CD4-positive, alpha-beta T cell treated with Interleukin-4 for 4 hours (primary cell): ENCODE results near the gene ANKRD13C.
"Not testable (repeated sequence)": the region's sequence is repeated elsewhere in the genome, so short reads cannot be mapped to it uniquely, and the experiment has no call there.

Source experiments
- DNase-seq: peaks from one replicate; pipeline ENCODE4 v3.0.0-alpha.2; 2020

ANKRD13C gene

DNA sequence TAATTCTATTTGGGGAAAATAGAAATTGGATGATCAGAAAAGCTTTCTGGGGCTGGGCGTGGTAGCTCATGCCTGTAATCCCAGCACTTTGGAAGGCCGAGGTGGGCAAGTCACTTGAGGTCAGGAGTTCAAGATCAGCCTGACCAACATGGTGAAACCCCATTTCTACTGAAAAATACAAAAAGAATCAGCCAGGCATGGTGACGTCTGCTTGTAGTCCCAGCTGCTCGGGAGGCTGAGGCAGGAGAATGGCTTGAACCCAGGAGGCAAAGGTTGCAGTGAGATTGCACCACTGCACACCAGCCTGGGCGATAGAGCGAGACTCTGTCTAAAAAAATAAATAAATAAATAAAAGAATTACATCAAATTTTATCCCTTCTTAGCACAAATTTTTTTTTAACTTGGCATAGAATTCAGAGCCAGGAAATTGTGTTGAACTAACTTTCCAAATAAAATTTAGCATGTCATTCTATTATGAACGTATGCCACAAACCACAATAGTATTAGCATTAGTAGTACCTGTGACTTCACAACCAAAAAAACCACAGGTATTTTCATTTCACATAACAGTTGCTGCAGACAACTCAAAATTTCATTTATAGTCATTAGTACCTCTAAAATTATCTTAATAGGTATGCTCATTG is 4.5 kb upstream of the ANKRD13C start:
- DNase-seq, result no peak

DNA sequence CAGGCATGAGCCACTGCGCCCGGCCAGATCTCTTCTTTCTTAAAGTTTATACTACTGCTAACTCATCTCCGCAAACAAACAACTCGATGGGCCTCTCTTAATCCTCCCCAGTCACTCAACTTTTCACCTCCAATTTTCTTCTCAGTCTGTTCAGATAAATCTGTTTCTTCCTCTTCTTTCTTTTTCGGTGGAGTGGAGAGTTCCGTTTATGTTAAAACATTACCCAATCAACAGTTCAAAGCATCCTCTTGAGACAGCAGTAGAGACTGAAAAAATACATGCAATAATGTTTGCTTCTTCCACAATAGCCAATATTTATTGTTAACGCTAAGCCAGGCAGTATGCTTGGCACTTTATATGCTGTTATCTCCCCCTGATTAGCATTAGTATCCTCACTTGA is 1.4 kb upstream of the ANKRD13C start:
- DNase-seq, result no peak

DNA sequence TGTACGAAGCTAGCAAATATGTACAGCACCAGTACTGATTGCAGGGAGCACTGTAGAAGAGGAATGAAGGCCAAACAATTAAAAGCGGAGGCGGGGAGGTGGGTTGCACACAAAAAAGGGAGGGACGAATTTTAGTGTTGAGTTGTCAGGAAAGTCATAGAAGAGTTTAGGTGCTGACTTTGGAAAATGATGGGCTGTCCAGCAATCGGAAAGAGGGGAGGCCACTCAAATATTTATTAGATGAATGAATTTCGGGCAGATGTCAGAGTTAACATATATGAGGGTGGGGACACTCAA is 537 bp upstream of the ANKRD13C start:
- DNase-seq, result no peak

DNA sequence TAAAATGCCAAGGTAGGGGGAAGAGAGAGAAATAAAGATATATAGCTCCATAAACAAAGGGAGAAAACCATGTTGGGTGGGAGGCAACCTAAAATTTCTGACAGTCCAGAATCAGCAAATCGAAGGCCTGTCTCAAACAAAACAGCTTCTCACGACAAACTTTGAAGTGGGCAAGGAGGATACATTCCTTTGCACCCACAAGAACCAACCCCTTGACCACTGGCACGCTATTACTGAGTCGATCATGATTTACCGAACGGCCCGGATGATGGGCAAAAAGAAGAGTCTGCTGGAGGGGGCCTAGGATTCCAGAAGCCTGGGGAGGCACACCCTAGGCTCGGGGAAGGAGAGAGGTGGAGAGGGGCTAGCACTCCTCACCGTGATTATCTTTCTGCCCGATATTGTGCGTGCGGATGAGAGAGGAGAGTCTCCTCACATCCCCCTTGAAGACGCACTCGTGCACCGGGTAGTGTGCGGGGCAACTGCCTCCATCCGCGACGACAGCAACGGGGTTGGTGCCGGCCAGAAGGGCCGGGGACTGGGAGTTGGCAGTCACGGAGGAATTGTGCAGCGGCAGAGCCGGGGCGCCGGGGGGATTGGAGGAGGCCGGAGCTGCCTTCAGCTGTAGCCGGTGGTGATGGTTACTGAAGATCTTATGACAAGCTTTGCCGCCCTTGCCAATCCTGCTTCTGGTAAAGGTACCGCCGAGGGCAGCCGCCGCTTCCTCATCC is 756 bp downstream of the ANKRD13C start:
- DNase-seq, result peak; percentile 13

DNA sequence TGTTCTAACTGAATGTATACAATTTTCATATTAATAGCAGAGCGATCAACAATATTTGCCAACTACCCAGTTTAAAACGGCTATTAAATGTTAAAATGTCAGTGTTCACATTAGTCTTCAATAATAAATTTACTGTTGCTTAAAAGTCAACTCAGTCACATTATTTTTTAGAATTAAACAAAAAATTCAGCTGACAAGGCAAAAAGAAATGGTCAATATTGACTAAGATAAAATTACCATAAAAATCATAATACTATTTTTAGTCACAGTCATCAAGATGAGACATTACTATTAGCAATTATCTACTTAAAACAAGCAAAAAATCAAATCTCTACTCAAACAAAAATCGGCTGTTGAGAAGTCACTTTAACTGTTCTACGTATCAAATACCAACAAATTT is 1.5 kb downstream of the ANKRD13C start:
- no peak for DNase-seq

DNA sequence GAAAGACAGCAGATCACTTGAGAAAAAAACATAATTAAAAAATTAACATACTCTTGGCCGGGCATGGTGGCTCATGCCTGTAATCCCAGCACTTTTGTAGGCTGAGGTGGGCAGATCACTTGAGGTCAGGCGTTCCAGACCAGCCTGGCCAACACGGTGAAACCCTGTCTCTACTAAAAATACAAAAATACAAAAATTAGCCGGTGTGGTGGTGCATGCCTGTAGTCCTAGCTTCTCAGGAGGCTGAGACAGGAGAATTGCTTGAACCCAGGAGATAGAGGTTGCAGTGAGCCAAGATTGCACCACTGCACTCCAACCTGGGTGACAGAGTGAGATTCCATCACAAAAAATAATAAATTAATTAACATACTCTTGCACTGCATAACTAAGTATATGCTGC is 4.7 kb downstream of the ANKRD13C start:
- DNase-seq, result not testable (repeated sequence)

DNA sequence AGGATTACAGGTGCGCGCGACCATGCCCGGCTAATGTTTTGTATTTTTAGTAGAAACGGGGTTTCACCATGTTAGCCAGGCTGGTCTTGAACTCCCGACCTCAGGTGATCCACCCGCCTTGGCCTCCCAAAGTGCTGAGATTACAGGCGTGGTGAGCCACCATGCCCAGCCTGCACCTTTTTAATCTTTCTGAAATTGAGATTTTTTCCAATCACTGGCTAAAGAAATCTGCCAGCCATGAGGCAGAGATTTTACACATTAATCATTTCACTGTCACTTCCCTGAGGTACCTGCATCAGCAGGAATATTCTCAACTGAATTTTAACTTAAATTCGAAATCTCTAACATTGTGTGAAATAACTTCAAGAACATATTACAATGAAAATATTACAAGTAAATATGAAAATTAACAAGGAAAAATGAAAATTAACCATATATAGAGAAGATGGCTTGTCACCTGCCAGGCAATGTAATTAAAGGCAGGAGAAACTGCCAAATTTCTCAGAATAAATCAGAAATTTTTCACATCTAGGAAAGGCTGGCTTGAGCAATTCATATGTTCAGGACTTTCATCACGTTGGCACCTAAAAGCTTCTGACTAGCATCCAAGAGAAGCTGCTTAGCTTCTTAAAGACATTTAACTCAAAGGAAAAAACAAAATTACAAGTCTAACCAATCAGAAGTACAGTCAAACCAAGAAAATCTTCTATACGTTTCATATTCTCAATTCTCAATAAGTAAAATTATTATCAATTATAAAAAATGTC is 5.9 kb downstream of the ANKRD13C start:
- DNase-seq, result no peak

DNA sequence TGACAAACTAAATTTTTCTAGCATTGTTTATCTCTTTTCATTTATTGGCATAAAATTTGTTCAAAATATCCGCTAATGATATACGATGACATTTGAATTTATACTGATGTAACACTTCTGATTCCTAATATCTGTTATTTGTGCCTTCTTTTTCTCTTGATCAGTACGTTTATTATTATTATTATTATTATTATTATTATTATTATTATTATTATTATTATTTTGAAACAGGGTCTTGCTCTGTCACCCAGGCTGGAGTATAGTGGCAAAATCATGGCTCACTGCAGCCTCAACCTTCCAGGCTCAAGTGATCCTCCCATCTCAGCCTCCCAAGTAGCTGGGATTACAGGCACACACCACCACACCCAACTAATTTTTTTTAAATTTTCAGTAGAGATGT is 14.9 kb downstream of the ANKRD13C start:
- not testable (repeated sequence) for DNase-seq

DNA sequence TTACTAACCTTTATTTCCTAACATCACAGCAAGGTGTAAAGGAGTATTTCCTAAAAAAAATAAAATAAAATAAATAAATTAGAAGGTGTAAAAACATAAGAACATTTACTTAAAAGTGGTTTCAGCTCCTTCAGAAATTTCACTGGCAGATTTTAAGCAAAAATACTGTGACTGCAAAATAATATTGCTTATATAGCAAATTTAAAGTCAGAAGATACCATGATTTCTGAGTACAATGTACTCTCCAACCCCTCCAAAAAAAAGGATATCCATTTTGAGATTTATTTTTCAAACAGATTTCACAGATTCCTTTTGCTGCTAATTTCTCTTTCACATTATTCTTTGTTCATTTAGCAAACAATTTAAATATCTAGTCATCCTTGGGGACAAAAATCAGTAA is 18.5 kb downstream of the ANKRD13C start:
- no peak for DNase-seq

DNA sequence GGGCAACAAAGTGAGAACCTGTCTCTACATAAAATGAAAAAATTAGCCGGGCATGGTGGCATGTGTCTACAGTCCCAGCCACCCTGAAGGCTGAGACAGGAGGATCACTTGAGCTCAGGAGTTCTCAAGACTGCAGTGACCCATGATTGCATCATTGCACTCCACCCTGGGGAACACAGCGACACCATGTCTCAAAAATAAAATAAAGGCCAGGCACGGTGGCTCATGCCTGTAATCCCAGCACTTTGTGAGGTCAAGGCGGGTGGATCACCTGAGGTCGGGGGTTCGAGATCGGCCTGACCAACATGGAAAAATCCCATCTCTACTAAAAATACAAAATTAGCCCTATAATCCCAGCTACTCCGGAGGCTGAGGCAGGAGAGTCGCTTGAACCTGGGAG is 20.1 kb downstream of the ANKRD13C start:
- DNase-seq, result no peak

DNA sequence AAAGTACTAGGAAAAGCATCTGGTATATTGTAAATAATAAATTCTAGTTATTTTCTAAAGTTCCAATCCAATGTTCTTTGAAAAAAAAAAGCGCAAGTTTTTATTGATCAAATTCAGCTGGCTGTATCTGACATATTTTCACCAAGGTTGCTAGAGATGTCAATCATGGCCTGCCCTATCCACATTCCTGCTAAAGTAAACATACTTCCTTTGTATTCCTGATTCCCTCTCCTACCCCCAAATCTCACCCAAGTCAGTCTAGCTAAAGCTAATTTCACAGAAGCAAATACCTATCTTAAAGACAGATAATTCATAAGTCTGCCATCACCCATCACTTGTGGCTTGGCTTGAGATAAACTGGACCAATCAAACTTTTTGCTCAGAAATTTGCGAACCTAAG is 21.3 kb downstream of the ANKRD13C start:
- DNase-seq, result no peak

DNA sequence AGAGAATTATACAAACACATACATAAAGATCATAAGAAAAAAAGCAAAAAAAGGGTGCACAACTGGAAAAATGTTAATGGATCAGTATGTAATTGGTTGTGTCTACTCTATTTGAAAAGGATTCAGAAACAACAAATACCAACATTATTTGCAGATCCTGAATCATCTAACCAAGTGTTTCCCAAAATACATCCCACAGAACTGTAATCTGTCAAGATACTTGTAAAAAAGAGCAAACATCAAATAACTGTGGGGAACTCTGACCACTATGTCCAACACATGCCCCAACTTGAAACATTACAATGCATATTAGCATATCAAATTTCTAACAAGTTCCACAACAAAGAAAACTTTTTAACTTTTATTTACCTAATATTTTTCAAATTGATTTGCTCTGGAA is 22.6 kb downstream of the ANKRD13C start:
- DNase-seq, result no peak

DNA sequence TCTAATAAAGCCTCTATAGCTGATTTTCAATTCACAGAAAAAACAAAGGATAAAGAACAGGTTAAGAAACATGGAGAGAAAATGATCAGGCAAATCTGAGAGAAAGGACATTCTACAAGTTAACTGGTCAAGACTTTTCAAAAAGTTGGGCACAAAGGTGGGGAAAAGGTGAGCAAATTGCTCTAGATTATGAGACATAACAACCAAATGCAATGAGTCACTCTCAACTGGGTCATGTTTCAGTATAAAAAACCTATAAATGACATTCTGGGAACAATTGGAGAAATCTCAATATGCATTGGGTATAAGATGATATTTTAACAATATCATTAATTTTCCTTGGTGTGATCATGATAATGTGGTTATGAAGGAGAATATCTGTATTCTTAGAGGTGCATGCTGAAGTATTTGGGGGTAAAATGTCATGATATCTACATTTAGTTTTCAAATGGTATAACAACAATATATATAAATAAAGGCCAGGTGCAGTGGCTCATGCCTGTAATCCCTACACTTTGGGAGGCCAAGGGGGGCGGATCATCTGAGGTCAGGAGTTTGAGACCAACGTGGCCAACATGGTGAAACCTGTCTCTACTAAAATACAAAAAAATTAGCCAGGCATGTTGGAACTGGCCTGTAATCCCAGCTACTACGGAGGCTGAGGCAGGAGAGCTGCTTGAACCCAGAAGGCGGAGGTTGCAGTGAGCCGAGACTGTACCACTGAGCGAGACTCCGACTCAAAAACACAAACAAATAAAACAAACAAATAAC is 27.0 kb downstream of the ANKRD13C start:
- DNase-seq, result no peak

DNA sequence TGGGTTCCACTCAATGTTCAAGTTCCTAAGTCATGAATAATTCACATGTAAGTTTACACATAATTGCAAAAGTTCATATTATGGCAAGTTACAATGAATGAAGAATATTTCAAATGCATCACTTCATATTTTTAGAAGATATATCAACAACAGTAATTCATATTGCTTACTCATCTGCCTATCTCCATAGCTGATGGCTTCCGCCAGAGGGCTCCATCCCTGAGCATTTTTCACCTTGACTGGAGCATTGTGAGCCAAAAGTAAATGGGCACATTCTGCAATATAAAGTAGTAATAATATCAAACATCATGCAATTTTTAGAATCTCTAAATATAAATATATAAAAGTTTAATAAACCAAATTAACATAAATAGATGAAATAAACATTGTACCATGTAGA is 29.8 kb downstream of the ANKRD13C start:
- no peak for DNase-seq

DNA sequence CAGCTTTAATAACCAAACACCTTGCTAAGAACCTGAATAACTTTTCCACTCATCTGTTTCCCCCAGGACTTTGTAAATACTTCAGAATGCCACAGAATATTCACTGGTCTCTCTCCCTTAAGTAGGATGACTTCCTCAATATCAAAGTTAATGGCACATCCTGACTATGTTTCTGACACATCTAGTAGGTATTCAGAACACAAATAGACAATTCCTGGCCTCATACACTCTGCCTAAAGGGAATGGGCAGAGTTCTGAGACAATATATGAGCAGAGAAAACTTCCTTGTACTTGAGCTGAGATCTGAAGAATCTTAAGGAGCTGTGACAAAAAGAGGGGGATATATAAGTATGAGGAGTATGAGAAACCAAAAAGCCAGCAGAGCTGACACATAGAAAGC is 34.8 kb downstream of the ANKRD13C start:
- DNase-seq, result no peak

DNA sequence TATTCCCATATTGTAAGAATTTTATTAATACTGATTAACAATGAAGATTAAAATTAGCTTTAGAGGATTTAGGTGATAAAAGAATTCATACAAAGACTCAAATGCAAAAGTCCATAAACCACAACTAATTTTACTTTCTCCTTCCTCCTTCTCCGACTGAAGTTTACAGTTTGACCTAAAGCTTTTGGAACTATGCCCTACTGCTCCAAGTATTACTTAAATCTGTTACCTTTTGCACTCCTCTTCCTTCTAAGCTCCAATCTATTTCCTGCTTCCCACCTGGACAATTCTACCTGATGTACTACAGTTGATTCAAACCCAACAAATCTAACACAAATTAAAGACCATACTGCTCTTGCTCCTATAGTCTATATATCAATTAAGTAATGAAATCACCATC is 36.3 kb downstream of the ANKRD13C start:
- no peak for DNase-seq

DNA sequence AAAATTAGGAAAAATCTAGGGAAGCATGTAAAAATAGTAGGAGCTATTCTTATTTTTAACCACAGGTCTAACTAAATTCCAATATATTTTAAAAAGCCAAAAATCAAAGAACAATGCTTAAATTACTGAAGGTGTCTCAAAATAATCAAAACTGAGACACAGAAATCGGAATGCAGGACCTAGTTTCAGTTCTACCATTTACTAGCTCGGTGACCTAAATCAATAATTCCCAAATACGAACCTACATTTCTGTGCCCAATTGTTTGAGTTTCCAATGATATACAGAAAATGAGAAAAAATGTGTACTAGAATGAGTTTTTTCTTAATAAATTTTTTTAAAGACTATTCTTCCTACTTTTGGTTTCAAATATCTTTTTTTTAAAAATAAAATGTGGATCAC is 37.4 kb downstream of the ANKRD13C start:
- DNase-seq, result no peak

DNA sequence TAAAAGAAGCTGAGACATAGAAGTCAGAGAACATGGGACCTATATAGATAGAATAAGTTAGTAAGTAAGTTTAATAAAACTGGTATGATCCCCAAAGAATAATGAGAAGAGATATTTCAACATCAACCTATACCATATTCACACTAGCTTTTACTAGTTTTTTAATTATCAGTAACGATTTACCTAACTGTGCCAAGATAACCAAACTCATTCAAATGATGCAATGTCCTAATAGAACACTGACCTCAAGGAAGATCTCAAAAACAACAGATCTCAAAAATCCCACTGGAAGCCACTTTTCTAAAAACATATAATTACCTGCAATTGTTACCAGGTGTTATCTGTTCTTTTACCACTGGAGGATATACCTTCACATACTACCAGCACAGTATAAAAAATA is 38.7 kb downstream of the ANKRD13C start:
- DNase-seq, result no peak

DNA sequence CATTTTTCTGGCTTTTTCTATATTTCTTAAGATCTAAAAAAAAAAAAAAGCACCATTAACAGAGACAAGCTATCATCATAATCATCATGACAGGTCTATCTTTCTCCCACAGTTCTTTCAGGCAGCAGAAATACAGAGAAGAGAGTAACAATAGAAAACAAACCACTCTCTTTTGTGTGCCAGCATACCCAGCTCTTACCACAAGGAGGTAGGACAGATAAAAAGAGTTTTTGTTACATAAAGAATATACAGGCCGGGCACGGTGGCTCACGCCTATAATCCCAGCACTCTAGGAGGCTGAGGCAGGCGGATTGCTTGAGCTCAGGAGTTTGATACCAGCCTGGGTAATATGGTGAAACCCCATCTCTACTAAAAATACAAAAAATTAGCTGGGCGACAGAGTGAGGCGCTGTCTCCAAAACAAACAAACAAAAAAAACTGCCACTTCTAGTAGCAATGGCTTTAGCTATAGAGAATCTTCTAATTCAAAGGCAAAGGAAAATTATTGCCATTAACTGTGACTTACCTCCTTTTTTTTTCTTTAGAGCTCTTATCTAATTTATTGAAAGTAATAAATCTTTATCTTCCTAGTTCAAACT is 39.7 kb downstream of the ANKRD13C start:
- no peak for DNase-seq

DNA sequence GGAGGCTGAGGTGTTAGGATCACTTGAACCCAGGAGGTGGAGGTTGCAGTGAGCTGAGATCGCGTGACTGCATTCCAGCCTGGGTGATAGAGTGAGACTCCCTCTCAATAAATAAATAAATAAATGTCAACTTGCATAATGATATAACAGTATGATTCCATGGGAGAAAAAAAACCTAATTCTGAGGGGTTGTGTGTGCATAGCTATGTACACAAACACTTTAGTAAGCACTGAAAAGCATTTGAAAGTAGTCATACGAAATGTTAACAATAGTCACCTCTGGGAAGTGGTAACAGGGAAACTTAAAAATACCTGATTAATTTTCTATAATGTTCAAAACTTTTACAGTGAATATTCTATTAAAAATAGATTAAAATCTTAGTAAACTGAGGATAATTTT is 43.2 kb downstream of the ANKRD13C start:
- DNase-seq, result no peak

DNA sequence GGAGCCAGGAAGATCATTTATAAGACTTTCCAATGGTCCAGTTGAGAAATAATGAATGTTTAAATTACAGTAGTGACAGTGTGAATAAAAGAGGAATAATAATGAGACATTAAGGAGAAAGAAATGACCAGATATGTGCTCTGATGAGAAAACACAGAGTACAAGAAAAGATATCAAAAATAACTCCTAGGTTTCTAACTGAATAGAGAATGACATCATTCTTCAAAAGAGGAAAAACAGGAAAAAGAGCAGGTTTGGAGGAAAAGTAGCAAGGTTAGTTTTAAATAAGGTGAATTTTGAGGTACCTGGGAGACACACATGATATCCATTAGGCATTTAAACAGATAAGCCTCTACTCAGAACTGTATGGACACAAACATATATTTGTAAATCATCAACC is 55.0 kb downstream of the ANKRD13C start:
- no peak for DNase-seq

DNA sequence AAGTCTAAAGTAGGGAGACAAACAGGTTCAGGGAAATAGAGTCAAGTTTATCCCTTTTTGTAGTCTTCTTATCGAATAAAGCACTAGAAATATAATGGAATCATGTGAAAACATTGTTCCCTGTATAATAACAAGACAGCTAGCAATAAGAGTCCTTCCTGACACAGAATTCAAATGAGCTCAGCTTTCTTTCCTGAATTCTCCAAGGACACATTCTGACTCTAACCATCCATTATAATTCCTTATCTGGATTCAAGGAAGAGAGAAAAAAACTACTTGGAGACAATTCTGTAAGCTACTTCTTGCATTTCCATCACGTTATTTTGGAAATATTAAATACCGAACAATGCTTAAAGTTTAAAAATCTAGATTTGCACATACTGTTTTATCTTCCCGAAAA is 58.8 kb downstream of the ANKRD13C start:
- no peak for DNase-seq

DNA sequence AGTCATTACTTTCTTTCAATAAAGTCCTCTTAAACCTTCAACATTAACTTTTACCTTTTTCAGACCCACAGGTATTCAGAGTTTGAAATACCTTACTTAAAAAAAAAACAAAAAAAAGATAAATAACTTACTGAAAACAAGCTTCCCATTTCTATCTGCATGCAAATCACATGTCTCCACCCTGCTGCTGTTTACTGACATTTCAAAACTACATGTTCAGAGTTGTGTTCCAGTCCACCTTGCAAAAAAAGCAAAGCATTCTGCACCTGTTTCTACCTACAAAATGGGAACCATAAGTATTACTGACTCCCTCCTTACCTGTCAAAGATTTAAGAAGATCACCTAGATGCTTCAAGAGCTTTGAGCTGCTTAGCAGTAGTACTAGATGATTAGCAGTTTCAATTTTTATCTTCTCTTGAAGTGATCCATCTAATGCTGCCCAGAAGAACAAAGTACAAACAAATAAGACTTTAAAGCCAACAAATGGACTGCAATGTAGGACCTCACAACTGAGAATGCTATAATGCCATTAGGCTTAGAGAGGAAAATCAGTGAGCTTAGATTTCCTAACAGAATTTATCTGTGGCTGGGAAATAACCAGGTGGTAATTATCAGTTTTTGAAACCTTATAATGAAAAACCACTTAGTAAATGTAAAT is 61.2 kb downstream of the ANKRD13C start:
- DNase-seq, result no peak
